Neural cell (in vitro differentiated cells): ENCODE results near the gene PAMR1. TPM values are rescaled to one million over a fixed set of nuclear protein-coding genes. Genes with fewer than 3 reads are reported as not detected.

Experiments used
- H2AFZ ChIP-seq: fragments of 200-600, 300-800 bp; sonication (generic), shearing (Covaris generic); 2 replicates; pipeline ENCODE4 v1.6.0; 2014; ENCODE audit warnings: low read depth, mild to moderate bottlenecking, antibody characterized with exemption, low read length, moderate library complexity
- H3F3A ChIP-seq: fragments of 200-600 bp; shearing (Covaris generic); 2 replicates; pipeline ENCODE4 v1.6.1; 2016; ENCODE audit warnings: mild to moderate bottlenecking, moderate library complexity, mixed read lengths, antibody characterized with exemption, low read length; ENCODE audit not compliant: insufficient read depth, poor library complexity, severe bottlenecking
- H3K27ac ChIP-seq: fragments of 200-600, 300-800 bp; sonication (generic), shearing (Covaris generic); 2 replicates; pipeline ENCODE4 v1.5.1; 2014; ENCODE audit warnings: mild to moderate bottlenecking, low read length, moderate library complexity
- H3K27me3 ChIP-seq: fragments of 300-800, 200-600 bp; sonication (generic), shearing (Covaris generic); 2 replicates; pipeline ENCODE4 v1.6.0; 2014; ENCODE audit warnings: mild to moderate bottlenecking, low read depth, low read length, moderate library complexity; ENCODE audit not compliant: insufficient read depth
- H3K36me3 ChIP-seq: fragments of 300-800, 200-600 bp; sonication (generic), shearing (Covaris generic); 2 replicates; pipeline ENCODE4 v1.5.1; 2014; ENCODE audit warnings: mild to moderate bottlenecking, antibody characterized with exemption, low read length, moderate library complexity; ENCODE audit not compliant: insufficient read depth
- H3K4me2 ChIP-seq: fragments of 300-800, 200-600 bp; sonication (generic), shearing (Covaris generic); 2 replicates; pipeline ENCODE4 v1.6.0; 2014; ENCODE audit warnings: mild to moderate bottlenecking, low read length
- H3K4me3 ChIP-seq: fragments of 300-800, 200-600 bp; sonication (generic), shearing (Covaris generic); 2 replicates; pipeline ENCODE4 v1.5.1; 2014; ENCODE audit warnings: mild to moderate bottlenecking, low read length, moderate library complexity
- H3K79me2 ChIP-seq: fragments of 200-600 bp; shearing (Covaris generic); replicated peaks from 2 replicates; pipeline ENCODE4 v1.6.0; 2014; ENCODE audit warnings: mild to moderate bottlenecking, low read length, moderate library complexity; ENCODE audit not compliant: insufficient read depth
- H3K9ac ChIP-seq: fragments of 300-800, 200-600 bp; sonication (generic), shearing (Covaris generic); 2 replicates; pipeline ENCODE4 v1.6.1; 2016; ENCODE audit warnings: mild to moderate bottlenecking, low read length, mixed read lengths
- H3K9me2 ChIP-seq: fragments of 200-600 bp; shearing (Covaris generic); 2 replicates; pipeline ENCODE4 v1.6.1; 2016; ENCODE audit warnings: mild to moderate bottlenecking, low read length, mixed read lengths; ENCODE audit not compliant: insufficient read depth
- H3K9me3 ChIP-seq: fragments of 200-600, 300-800 bp; sonication (generic), shearing (Covaris generic); 2 replicates; pipeline ENCODE4 v1.6.1; 2016; ENCODE audit warnings: mild to moderate bottlenecking, mixed run types, low read length, moderate library complexity, mixed read lengths
- H4K20me1 ChIP-seq: fragments of 200-600 bp; shearing (Covaris generic); 2 replicates; pipeline ENCODE4 v1.6.1; 2016; ENCODE audit warnings: mild to moderate bottlenecking, mixed run types; ENCODE audit not compliant: insufficient read depth
- CTCF ChIP-seq: fragments of 450-650 bp; IDR thresholded peaks from 2 replicates; pipeline ENCODE4 v1.5.1; 2014; ENCODE audit warnings: antibody characterized with exemption, mild to moderate bottlenecking, moderate library complexity; ENCODE audit not compliant: poor library complexity, severe bottlenecking
- EP300 ChIP-seq: fragments of 450-650 bp; conservative IDR thresholded peaks from 2 replicates; pipeline ENCODE4 v1.6.1; 2014; ENCODE audit warnings: antibody characterized with exemption, mild to moderate bottlenecking, moderate library complexity; ENCODE audit not compliant: poor library complexity, severe bottlenecking
- EZH2 ChIP-seq: fragments of 200-600, 300-800 bp; shearing (Covaris generic), sonication (generic); IDR thresholded peaks from 2 replicates; pipeline ENCODE4 v1.6.1; 2014; ENCODE audit warnings: antibody characterized with exemption, low read length, borderline replicate concordance, mild to moderate bottlenecking; ENCODE audit not compliant: insufficient read depth, poor library complexity, severe bottlenecking
- MXI1 ChIP-seq: fragments of 450-650 bp; conservative IDR thresholded peaks from 2 replicates; pipeline ENCODE4 v1.6.1; 2014; ENCODE audit warnings: antibody characterized with exemption, mild to moderate bottlenecking; ENCODE audit not compliant: poor library complexity, severe bottlenecking
- POLR2AphosphoS5 ChIP-seq: IDR thresholded peaks from 2 replicates; pipeline ENCODE4 v1.6.1; 2012
- RAD21 ChIP-seq: fragments of 450-650 bp; conservative IDR thresholded peaks from 2 replicates; pipeline ENCODE4 v1.6.1; 2014; ENCODE audit warnings: antibody characterized with exemption, mild to moderate bottlenecking, moderate library complexity
- REST ChIP-seq: IDR thresholded peaks from 2 replicates; pipeline ENCODE4 v1.6.1; 2012; ENCODE audit warnings: borderline replicate concordance
- SMC3 ChIP-seq: fragments of 450-650 bp; conservative IDR thresholded peaks from 2 replicates; pipeline ENCODE4 v1.6.1; 2014; ENCODE audit warnings: antibody characterized with exemption, mild to moderate bottlenecking, moderate library complexity; ENCODE audit not compliant: poor library complexity
- TAF1 ChIP-seq: IDR thresholded peaks from 2 replicates; pipeline ENCODE4 v1.6.1; 2012; ENCODE audit warnings: low read depth
- polyA plus RNA-seq: library from polyadenylated mRNA; depleted of rRNA; stranded (reverse); fragments of >200 nt; gene quantifications from 2 replicates; pipeline ENCODE4 v1.2.3, GENCODE V29; 2014

The PAMR1 gene
- polyA plus RNA-seq, 1 donor from 2014 or later: 0.48 TPM

- TF ChIP-seq SMC3: no peak
- no peak for TF ChIP-seq EZH2
- TF ChIP-seq CTCF: no peak
- no peak for TF ChIP-seq REST
- no peak for TF ChIP-seq EP300
- no peak for TF ChIP-seq RAD21
- TF ChIP-seq MXI1: no peak
- TF ChIP-seq POLR2AphosphoS5: no peak
- no peak for TF ChIP-seq TAF1
- no peak overlapping the region for H3K27ac ChIP-seq
- no peaks in the 10 kb centered on the region for H3F3A ChIP-seq
- no peak overlapping the region for H3K9ac ChIP-seq
- H3K36me3 ChIP-seq: no peaks in the 10 kb centered on the region
- H3K9me2 ChIP-seq: no peaks in the 10 kb centered on the region
- H3K9me3 ChIP-seq: no peaks in the 10 kb centered on the region
- H3K79me2 ChIP-seq: no peaks in the 10 kb centered on the region
- H3K4me2 ChIP-seq: no peak overlapping the region
- no peak overlapping the region for H3K4me3 ChIP-seq
- no peaks in the 10 kb centered on the region for H3K27me3 ChIP-seq
- H2AFZ ChIP-seq: no peak overlapping the region
- H4K20me1 ChIP-seq: no peaks in the 10 kb centered on the region
These were observed 42.1 kb downstream of the PAMR1 start for GRCh38 chr11:35483131-35483820.

GRCh38 chr11:35479731-35480130, 45.7 kb downstream of the PAMR1 start:
- Histone ChIP-seq H4K20me1 (no peaks in the 10 kb centered on the region), H2AFZ (no peak overlapping the region), H3F3A (no peaks in the 10 kb centered on the region), H3K4me2 (no peak overlapping the region), H3K36me3 (no peaks in the 10 kb centered on the region), H3K9ac (no peak overlapping the region), H3K27ac (no peak overlapping the region), H3K4me3 (no peak overlapping the region), H3K27me3 (no peaks in the 10 kb centered on the region), H3K79me2 (no peaks in the 10 kb centered on the region), H3K9me3 (no peaks in the 10 kb centered on the region), H3K9me2 (no peaks in the 10 kb centered on the region)
- no peak for TF ChIP-seq RAD21
- no peak for TF ChIP-seq MXI1
- no peak for TF ChIP-seq SMC3
